ENCODE results near the gene GLI2. TPM values are rescaled to one million over a fixed set of nuclear protein-coding genes. Genes with fewer than 3 reads are reported as not detected.

Gene GLI2
- total and polyA plus RNA-seq, 2 experiments from 2014 or later, result 2.0 to 13.8 TPM

GRCh38 chr2:120759543-120760331 lies 24.1 kb downstream of the GLI2 start:
- H3K27ac ChIP-seq, result no peak overlapping the region
- TF ChIP-seq CTCF (IDR thresholded peaks at IDR 0.05; ENCODE audit: low read depth, low read length), result no peak
- H3K36me3 ChIP-seq, result no peaks in the 10 kb centered on the region
- H3K4me1 ChIP-seq (ENCODE audit: low read depth), result peaks cover 18% of the 10 kb centered on the region
- no peak for DNase-seq (ENCODE audit: low read depth in 1 of 2, low spot score in 1 of 2)
- H3K27me3 ChIP-seq, result no peaks in the 10 kb centered on the region
- H3K9me3 ChIP-seq (ENCODE audit: low read depth), result no peaks in the 10 kb centered on the region
- H3K4me3 ChIP-seq, result no peak overlapping the region

GRCh38 chr2:120760446-120761135 lies 24.9 kb downstream of the GLI2 start:
- DNase-seq (ENCODE audit: low read depth in 1 of 2, low spot score in 1 of 2), result peak in 1 of 2 donors; percentile 65
- Histone ChIP-seq H3K27me3 (no peaks in the 10 kb centered on the region), H3K27ac (no peak overlapping the region), H3K4me3 (no peak overlapping the region), H3K9me3 (ENCODE audit: low read depth) (no peaks in the 10 kb centered on the region), H3K4me1 (ENCODE audit: low read depth) (peaks cover 26% of the 10 kb centered on the region), H3K36me3 (no peaks in the 10 kb centered on the region)
- TF ChIP-seq CTCF (IDR thresholded peaks at IDR 0.05; ENCODE audit: low read depth, low read length), result no peak

- DNase-seq (ENCODE audit: low read depth in 1 of 2, low spot score in 1 of 2), result no peak
- TF ChIP-seq CTCF (IDR thresholded peaks at IDR 0.05; ENCODE audit: low read depth, low read length), result no peak
- H3K4me1 ChIP-seq (ENCODE audit: low read depth), result peaks cover 33% of the 10 kb centered on the region
These were observed 25.6 kb downstream of the GLI2 start for GRCh38 chr2:120761164-120761861.

GRCh38 chr2:120761911-120762310 lies 26.2 kb downstream of the GLI2 start:
- no peak for TF ChIP-seq CTCF (IDR thresholded peaks at IDR 0.05; ENCODE audit: low read depth, low read length)
- peaks cover 39% of the 10 kb centered on the region for H3K4me1 ChIP-seq (ENCODE audit: low read depth)
- no peak overlapping the region for H3K27ac ChIP-seq
- no peak for DNase-seq (ENCODE audit: low read depth in 1 of 2, low spot score in 1 of 2)
- no peaks in the 10 kb centered on the region for H3K36me3 ChIP-seq
- H3K4me3 ChIP-seq, result no peak overlapping the region
- no peaks in the 10 kb centered on the region for H3K27me3 ChIP-seq
- H3K9me3 ChIP-seq (ENCODE audit: low read depth), result no peaks in the 10 kb centered on the region

More at GRCh38 chr2:120761164-120761861, 25.6 kb downstream of the GLI2 start:
- Histone ChIP-seq H3K36me3 (no peaks in the 10 kb centered on the region), H3K9me3 (ENCODE audit: low read depth) (no peaks in the 10 kb centered on the region), H3K27ac (no peak overlapping the region), H3K4me3 (no peak overlapping the region), H3K27me3 (no peaks in the 10 kb centered on the region)

GRCh38 chr2:120762341-120763061 lies 26.8 kb downstream of the GLI2 start:
- no peak for DNase-seq (ENCODE audit: low read depth in 1 of 2, low spot score in 1 of 2)
- H3K27ac ChIP-seq, result no peak overlapping the region
- H3K27me3 ChIP-seq, result no peaks in the 10 kb centered on the region
- TF ChIP-seq CTCF (IDR thresholded peaks at IDR 0.05; ENCODE audit: low read depth, low read length), result no peak
- H3K9me3 ChIP-seq (ENCODE audit: low read depth), result no peaks in the 10 kb centered on the region
- H3K4me3 ChIP-seq, result no peak overlapping the region
- H3K4me1 ChIP-seq (ENCODE audit: low read depth), result peaks cover 44% of the 10 kb centered on the region
- no peaks in the 10 kb centered on the region for H3K36me3 ChIP-seq

Measured in cardiac muscle cell (in vitro differentiated cells and primary cell).